Ishikawa (cell line): ENCODE results near the gene MEIS1.

Experiments used
- CEBPB ChIP-seq: IDR thresholded peaks from 2 replicates; pipeline ENCODE4 v1.6.1; 2012
- CREB1 ChIP-seq: IDR thresholded peaks from 2 replicates; pipeline ENCODE4 v1.6.1; 2012; ENCODE audit warnings: low read depth
- EGR1 ChIP-seq: IDR thresholded peaks from 2 replicates; pipeline ENCODE4 v1.6.1; 2012
- EP300 ChIP-seq: IDR thresholded peaks from 2 replicates; pipeline ENCODE4 v1.6.1; 2012; ENCODE audit warnings: borderline replicate concordance
- FOXM1 ChIP-seq: IDR thresholded peaks from 2 replicates; pipeline ENCODE4 v1.6.1; 2012; ENCODE audit warnings: low read depth, borderline replicate concordance
- NFIC ChIP-seq: IDR thresholded peaks from 2 replicates; pipeline ENCODE4 v1.6.1; 2012
- RAD21 ChIP-seq: IDR thresholded peaks from 2 replicates; pipeline ENCODE4 v1.6.1; 2012; ENCODE audit warnings: low read depth
- REST ChIP-seq: IDR thresholded peaks from 2 replicates; pipeline ENCODE4 v1.6.1; 2012; ENCODE audit warnings: low read depth, mild to moderate bottlenecking
- TAF1 ChIP-seq: IDR thresholded peaks from 2 replicates; pipeline ENCODE4 v1.6.1; 2012; ENCODE audit warnings: low read depth, mild to moderate bottlenecking
- TCF12 ChIP-seq: IDR thresholded peaks from 2 replicates; pipeline ENCODE4 v1.6.1; 2012; ENCODE audit warnings: low read depth
- TEAD4 ChIP-seq: IDR thresholded peaks from 2 replicates; pipeline ENCODE4 v1.6.1; 2012
- YY1 ChIP-seq: IDR thresholded peaks from 2 replicates; pipeline ENCODE4 v1.6.1; 2012; ENCODE audit warnings: low read depth
- ZBTB7A ChIP-seq: IDR thresholded peaks from 2 replicates; pipeline ENCODE4 v1.6.1; 2012; ENCODE audit warnings: low read depth
- TF ChIP-seq, protein P1 (sequence below): IDR thresholded peaks from 2 replicates; pipeline ENCODE4 v1.6.1; 2012
- TF ChIP-seq, protein P2 (sequence below): IDR thresholded peaks from 2 replicates; pipeline ENCODE4 v1.6.1; 2012

The MEIS1 gene

DNA sequence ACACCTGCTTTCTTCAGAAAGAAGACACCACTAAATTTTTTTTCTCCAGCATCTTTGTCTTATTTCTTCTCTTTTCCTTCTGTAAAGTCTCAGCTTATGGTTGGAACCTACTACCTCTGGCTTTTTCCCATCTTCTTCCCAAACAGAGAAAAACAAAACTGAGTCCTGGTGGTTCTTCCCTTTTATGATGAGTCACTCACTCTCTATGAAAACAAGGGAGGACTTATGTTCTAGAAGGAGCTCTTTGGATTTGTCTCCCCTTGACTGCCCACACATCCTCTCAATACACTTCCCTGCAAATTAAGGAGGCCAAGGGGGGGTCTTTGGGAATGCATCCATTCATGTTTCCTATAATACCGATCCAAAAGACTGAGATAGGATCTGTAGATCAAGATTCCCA, 22.1 kb upstream of the MEIS1 start:
- no peak for TF ChIP-seq TAF1

GRCh38 chr2:66414896-66415295, 20.0 kb upstream of the MEIS1 start:
- TF ChIP-seq ZBTB7A (no peak), EP300 (no peak), NFIC (no peak), TCF12 (no peak), EGR1 (no peak), CREB1 (no peak), TAF1 (no peak), RAD21 (no peak), CEBPB (no peak), TEAD4 (no peak)

DNA sequence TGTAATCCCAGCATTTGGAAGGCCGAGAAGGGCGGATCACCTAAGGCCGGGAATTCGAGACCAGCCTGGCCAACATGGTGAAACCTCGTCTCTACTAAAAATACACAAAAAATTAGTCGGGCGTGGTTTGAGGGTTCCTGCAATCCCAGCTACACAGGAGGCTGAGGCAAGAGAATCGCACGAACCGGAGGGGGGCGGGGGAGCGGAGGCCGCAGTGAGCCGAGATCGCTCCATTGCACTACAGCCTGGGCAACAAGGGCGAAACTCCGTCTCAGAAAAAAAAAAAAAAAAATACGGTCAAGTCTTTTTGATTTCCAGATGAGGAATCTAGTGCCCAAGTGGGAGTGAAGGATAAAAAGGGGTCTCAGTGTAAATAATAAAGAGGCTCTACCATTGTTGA, 16.5 kb upstream of the MEIS1 start:
- TF ChIP-seq EP300 (no peak), RAD21 (no peak), TEAD4 (no peak), TAF1 (no peak), ZBTB7A (no peak)

- TF ChIP-seq ZBTB7A = no peak
- no peak for TF ChIP-seq TEAD4
- no peak for TF ChIP-seq CEBPB
- no peak for TF ChIP-seq FOXM1
- TF ChIP-seq TAF1 = no peak
- no peak for TF ChIP-seq EP300
- no peak for TF ChIP-seq RAD21
- TF ChIP-seq TCF12 = no peak
- TF ChIP-seq, protein P1, sequence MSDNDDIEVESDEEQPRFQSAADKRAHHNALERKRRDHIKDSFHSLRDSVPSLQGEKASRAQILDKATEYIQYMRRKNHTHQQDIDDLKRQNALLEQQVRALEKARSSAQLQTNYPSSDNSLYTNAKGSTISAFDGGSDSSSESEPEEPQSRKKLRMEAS = no peak
- TF ChIP-seq NFIC = no peak
- TF ChIP-seq EGR1 = no peak
- TF ChIP-seq REST = no peak
- no peak for TF ChIP-seq YY1
- TF ChIP-seq CREB1 = no peak
- TF ChIP-seq, protein P2, sequence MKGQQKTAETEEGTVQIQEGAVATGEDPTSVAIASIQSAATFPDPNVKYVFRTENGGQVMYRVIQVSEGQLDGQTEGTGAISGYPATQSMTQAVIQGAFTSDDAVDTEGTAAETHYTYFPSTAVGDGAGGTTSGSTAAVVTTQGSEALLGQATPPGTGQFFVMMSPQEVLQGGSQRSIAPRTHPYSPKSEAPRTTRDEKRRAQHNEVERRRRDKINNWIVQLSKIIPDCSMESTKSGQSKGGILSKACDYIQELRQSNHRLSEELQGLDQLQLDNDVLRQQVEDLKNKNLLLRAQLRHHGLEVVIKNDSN = no peak
Observed at GRCh38 chr2:66421612-66422011, 13.3 kb upstream of the MEIS1 start.

- TF ChIP-seq CEBPB (no peak), CREB1 (no peak), EGR1 (no peak), TAF1 (no peak), EP300 (no peak), RAD21 (no peak), TCF12 (no peak)
- TF ChIP-seq, protein P1 = no peak
Observed at GRCh38 chr2:66423391-66424124, 11.4 kb upstream of the MEIS1 start.

DNA sequence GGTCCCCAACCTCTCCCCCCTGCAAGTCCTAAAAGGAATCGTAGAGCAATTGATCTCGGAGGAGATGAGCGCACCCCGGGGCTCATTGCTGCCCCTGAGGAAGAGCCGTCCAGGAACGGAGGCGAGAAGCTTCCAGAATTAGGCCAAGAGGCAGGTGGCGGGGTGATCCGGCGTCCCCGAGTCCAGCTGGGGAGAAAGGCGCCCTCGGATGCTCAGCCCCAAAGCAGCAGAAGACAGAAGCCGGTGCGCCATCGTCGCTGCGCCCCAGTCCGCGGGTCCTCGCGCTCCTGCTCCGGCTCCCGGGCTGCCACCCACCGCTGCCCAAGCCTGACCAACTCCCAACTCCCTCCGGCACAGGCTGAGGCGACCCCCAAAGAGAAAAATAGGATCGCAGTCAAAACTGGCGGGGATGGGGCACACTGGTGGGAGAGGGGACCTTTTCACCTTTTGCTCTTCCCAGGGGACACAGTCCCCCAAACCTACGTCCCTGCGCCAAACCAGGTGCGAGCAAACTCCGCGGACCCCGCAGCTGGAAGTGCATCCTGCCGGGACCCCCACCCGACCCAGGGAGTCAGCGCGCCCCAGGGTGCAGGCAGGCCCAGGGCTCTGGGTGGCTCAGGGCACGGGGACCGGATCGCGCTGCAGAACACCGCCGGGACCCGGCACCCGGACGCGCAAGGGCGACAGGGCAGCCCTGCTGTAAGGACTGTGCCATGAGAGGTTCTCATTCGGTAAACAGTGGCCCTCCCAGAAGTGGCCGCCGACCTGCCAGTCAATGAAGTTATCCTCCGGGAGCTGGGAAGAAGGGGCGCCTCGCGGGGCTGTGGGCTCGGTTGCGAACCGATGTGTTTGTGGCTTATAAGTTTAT, 8.4 kb upstream of the MEIS1 start:
- TF ChIP-seq YY1 = no peak
- no peak for TF ChIP-seq FOXM1
- no peak for TF ChIP-seq EGR1

- no peak for TF ChIP-seq TCF12
- no peak for TF ChIP-seq EGR1
- TF ChIP-seq ZBTB7A = no peak
- TF ChIP-seq RAD21 = no peak
Observed at GRCh38 chr2:66427300-66427699, 7.6 kb upstream of the MEIS1 start.

GRCh38 chr2:66428986-66429612, 5.8 kb upstream of the MEIS1 start:
- TF ChIP-seq, protein P2 = no peak
- peak; percentile 85 for TF ChIP-seq RAD21
